Keratinocyte (primary cell): Measurements from ENCODE around the gene OR9A2.

Source experiments
- EZH2 ChIP-seq: IDR thresholded peaks from one replicate; pipeline ENCODE4 v1.6.1; 2012; ENCODE audit warnings: inconsistent platforms, mild to moderate bottlenecking, low read length, moderate library complexity
- TF ChIP-seq, protein P1 (sequence below), 3 experiments: IDR thresholded peaks in 1 of 3; conservative IDR thresholded peaks in 1 of 3; optimal IDR thresholded peaks in 1 of 3; 2 replicates in 2 of 3; 3 replicates in 1 of 3; pipeline versions ENCODE3 to v1.5.1; 2011; ENCODE audit warnings: low read length in 3 of 3, mild to moderate bottlenecking in 3 of 3, moderate library complexity in 2 of 3, control low read depth in 1 of 3, inconsistent platforms in 1 of 3; ENCODE audit not compliant: insufficient read depth in 2 of 3; ENCODE audit errors: extremely low read depth in 1 of 3

DNA sequence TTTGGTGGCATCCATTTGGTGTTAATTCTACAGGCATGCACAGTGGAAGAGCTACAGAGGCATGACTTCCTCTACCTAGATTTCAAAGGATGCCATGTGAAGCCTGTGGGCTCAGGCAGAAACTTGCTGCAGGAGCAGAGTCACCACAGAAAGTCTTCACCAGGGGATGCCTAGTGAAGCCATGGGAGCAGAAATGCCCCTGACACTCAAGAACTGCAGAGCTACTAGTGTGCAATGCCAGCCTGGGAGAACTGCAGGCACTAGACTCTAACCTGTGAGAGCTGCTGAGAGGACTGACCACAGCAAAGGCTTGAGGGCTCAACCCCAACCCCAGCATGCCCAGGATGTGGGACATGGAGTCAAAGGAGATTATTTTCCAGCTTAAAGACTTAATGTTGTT lies 3.9 kb downstream of the OR9A2 start:
- TF ChIP-seq, protein P1, sequence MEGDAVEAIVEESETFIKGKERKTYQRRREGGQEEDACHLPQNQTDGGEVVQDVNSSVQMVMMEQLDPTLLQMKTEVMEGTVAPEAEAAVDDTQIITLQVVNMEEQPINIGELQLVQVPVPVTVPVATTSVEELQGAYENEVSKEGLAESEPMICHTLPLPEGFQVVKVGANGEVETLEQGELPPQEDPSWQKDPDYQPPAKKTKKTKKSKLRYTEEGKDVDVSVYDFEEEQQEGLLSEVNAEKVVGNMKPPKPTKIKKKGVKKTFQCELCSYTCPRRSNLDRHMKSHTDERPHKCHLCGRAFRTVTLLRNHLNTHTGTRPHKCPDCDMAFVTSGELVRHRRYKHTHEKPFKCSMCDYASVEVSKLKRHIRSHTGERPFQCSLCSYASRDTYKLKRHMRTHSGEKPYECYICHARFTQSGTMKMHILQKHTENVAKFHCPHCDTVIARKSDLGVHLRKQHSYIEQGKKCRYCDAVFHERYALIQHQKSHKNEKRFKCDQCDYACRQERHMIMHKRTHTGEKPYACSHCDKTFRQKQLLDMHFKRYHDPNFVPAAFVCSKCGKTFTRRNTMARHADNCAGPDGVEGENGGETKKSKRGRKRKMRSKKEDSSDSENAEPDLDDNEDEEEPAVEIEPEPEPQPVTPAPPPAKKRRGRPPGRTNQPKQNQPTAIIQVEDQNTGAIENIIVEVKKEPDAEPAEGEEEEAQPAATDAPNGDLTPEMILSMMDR (optimal IDR thresholded peaks at IDR 0.05 in 1 of 3, IDR thresholded peaks at IDR 0.05 in 1 of 3, conservative IDR thresholded peaks at IDR 0.05 in 1 of 3; ENCODE audit: extremely low read depth in 1 of 3, insufficient read depth in 2 of 3, low read length in 3 of 3): no peak
- no peak for TF ChIP-seq EZH2
